ENCODE data around the gene MTMR12. TPM values are rescaled to one million over a fixed set of nuclear protein-coding genes. Genes with fewer than 3 reads are reported as not detected.

The MTMR12 gene
- total RNA-seq, 1 experiment from 2014 or later, result 42.7 TPM

DNA sequence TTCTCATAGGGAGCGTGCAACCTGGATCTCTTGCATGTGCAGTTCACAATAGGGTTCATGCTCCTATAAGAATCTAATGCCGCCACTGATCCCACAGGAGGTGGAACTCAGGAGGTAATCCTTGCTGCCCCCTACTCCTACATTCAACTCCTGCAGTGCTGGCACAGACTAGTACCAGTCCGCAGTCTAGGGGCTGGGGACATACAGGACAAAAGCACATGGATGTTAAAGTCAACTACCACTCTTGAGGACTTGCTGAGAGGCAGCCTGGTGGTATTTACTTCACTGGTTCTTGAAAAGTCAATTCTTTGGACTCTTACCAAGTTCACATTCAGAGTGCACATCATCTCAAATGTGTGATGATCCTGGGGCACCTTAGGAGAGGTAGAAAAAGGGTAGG lies 33.0 kb downstream of the MTMR12 start:
- Mint-ChIP-seq H3K36me3 (peaks cover 10% of the 10 kb centered on the region), H3K4me1 (peaks cover 85% of the 10 kb centered on the region), H3K4me3 (no peak overlapping the region), H3K9me3 (0 out of 2 replicates have a peak, but pooled peaks cover 4% of the 10 kb centered on the region), H3K27me3 (ENCODE audit: low read depth) (no peaks in the 10 kb centered on the region), H3K27ac (peak overlapping the region; percentile 18)
- DNase-seq (ENCODE audit: low spot score) (no peak), ATAC-seq (no peak)
- POLR2A ChIA-PET, result no interaction called here
- TF ChIP-seq ZNF671 (CRISPR knock-in tag; IDR thresholded peaks at IDR 0.05) (no peak), EMX1 (CRISPR knock-in tag; IDR thresholded peaks at IDR 0.05) (no peak), ZNF317 (CRISPR knock-in tag; IDR thresholded peaks at IDR 0.05; ENCODE audit: borderline replicate concordance, low read depth) (no peak), OVOL2 (CRISPR knock-in tag; IDR thresholded peaks at IDR 0.05; ENCODE audit: borderline replicate concordance) (no peak)
- CTCF ChIA-PET, result interaction anchor here (1.1 to 2.8 kb wide), 2 partner anchors 40 to 44 kb away, joined by 3 to 9 read pairs; no protein-coding TSS in a partner anchor

GRCh38 chr5:32279223-32279622 lies 33.5 kb downstream of the MTMR12 start:
- peaks cover 85% of the 10 kb centered on the region for H3K4me1 Mint-ChIP-seq
- peaks cover 12% of the 10 kb centered on the region for H3K36me3 Mint-ChIP-seq
- H3K4me3 Mint-ChIP-seq, result no peak overlapping the region
- H3K9me3 Mint-ChIP-seq, result 0 out of 2 replicates have a peak, but pooled peaks cover 4% of the 10 kb centered on the region
- H3K27ac Mint-ChIP-seq, result peak overlapping the region; percentile 54
- DNase-seq (ENCODE audit: low spot score), result no peak
- CTCF ChIA-PET, result interaction anchor here (1.1 to 2.8 kb wide), 2 partner anchors 40 to 44 kb away, joined by 3 to 9 read pairs; no protein-coding TSS in a partner anchor
- H3K27me3 Mint-ChIP-seq (ENCODE audit: low read depth), result no peaks in the 10 kb centered on the region
- TF ChIP-seq, protein P1, sequence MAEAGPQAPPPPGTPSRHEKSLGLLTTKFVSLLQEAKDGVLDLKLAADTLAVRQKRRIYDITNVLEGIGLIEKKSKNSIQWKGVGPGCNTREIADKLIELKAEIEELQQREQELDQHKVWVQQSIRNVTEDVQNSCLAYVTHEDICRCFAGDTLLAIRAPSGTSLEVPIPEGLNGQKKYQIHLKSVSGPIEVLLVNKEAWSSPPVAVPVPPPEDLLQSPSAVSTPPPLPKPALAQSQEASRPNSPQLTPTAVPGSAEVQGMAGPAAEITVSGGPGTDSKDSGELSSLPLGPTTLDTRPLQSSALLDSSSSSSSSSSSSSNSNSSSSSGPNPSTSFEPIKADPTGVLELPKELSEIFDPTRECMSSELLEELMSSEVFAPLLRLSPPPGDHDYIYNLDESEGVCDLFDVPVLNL (CRISPR knock-in tag; IDR thresholded peaks at IDR 0.05; ENCODE audit: borderline replicate concordance, low read depth), result no peak
- no peak for TF ChIP-seq JUN (CRISPR knock-in tag; IDR thresholded peaks at IDR 0.05)
- TF ChIP-seq, protein P2, sequence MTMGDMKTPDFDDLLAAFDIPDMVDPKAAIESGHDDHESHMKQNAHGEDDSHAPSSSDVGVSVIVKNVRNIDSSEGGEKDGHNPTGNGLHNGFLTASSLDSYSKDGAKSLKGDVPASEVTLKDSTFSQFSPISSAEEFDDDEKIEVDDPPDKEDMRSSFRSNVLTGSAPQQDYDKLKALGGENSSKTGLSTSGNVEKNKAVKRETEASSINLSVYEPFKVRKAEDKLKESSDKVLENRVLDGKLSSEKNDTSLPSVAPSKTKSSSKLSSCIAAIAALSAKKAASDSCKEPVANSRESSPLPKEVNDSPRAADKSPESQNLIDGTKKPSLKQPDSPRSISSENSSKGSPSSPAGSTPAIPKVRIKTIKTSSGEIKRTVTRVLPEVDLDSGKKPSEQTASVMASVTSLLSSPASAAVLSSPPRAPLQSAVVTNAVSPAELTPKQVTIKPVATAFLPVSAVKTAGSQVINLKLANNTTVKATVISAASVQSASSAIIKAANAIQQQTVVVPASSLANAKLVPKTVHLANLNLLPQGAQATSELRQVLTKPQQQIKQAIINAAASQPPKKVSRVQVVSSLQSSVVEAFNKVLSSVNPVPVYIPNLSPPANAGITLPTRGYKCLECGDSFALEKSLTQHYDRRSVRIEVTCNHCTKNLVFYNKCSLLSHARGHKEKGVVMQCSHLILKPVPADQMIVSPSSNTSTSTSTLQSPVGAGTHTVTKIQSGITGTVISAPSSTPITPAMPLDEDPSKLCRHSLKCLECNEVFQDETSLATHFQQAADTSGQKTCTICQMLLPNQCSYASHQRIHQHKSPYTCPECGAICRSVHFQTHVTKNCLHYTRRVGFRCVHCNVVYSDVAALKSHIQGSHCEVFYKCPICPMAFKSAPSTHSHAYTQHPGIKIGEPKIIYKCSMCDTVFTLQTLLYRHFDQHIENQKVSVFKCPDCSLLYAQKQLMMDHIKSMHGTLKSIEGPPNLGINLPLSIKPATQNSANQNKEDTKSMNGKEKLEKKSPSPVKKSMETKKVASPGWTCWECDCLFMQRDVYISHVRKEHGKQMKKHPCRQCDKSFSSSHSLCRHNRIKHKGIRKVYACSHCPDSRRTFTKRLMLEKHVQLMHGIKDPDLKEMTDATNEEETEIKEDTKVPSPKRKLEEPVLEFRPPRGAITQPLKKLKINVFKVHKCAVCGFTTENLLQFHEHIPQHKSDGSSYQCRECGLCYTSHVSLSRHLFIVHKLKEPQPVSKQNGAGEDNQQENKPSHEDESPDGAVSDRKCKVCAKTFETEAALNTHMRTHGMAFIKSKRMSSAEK (CRISPR knock-in tag; IDR thresholded peaks at IDR 0.05; ENCODE audit: borderline replicate concordance), result no peak
- no peak for TF ChIP-seq FOXK1 (CRISPR knock-in tag; IDR thresholded peaks at IDR 0.05)
- no peak for TF ChIP-seq NFATC4 (CRISPR knock-in tag; IDR thresholded peaks at IDR 0.05)
- TF ChIP-seq E2F5 (CRISPR knock-in tag; IDR thresholded peaks at IDR 0.05), result no peak
- no peak for TF ChIP-seq CBFB (CRISPR knock-in tag; IDR thresholded peaks at IDR 0.05; ENCODE audit: low read depth)
- TF ChIP-seq USF1 (CRISPR knock-in tag; IDR thresholded peaks at IDR 0.05), result no peak
- TF ChIP-seq SP1 (CRISPR knock-in tag; conservative IDR thresholded peaks at IDR 0.05), result no peak
- TF ChIP-seq MXD4 (CRISPR knock-in tag; IDR thresholded peaks at IDR 0.05; ENCODE audit: borderline replicate concordance), result no peak
- TF ChIP-seq CTCF (IDR thresholded peaks at IDR 0.05), result no peak
- no peak for TF ChIP-seq NFYB (CRISPR knock-in tag; conservative IDR thresholded peaks at IDR 0.05; ENCODE audit: low read depth)
- TF ChIP-seq ZNF425 (CRISPR knock-in tag; conservative IDR thresholded peaks at IDR 0.05), result no peak
- TF ChIP-seq EMX1 (CRISPR knock-in tag; IDR thresholded peaks at IDR 0.05), result no peak
- TF ChIP-seq ATF3 (CRISPR knock-in tag; conservative IDR thresholded peaks at IDR 0.05), result no peak
- no peak for TF ChIP-seq ZNF121 (CRISPR knock-in tag; IDR thresholded peaks at IDR 0.05)
- no peak for TF ChIP-seq ESRRA (CRISPR knock-in tag; IDR thresholded peaks at IDR 0.05; ENCODE audit: borderline replicate concordance)
- TF ChIP-seq, protein P3, sequence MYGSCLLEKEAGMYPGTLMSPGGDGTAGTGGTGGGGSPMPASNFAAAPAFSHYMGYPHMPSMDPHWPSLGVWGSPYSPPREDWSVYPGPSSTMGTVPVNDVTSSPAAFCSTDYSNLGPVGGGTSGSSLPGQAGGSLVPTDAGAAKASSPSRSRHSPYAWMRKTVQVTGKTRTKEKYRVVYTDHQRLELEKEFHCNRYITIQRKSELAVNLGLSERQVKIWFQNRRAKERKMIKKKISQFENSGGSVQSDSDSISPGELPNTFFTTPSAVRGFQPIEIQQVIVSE (CRISPR knock-in tag; IDR thresholded peaks at IDR 0.05; ENCODE audit: borderline replicate concordance), result no peak
- no peak for TF ChIP-seq ZNF232 (CRISPR knock-in tag; IDR thresholded peaks at IDR 0.05)
- ATAC-seq, result no peak
- POLR2A ChIA-PET, result no interaction called here

All from WTC11 (cell line).